Activated naive CD8-positive, alpha-beta T cell treated with anti-CD3 and anti-CD28 coated beads, Interleukin-2, amount 10 ng/mL, durations not matched to agents 7 days and 5 days (primary cell): Measurements from ENCODE around the gene MMS19. TPM values are rescaled to one million over a fixed set of nuclear protein-coding genes. Genes with fewer than 3 reads are reported as not detected.

ENCODE experiments used
- ATAC-seq: fragments of 150-1000 bp; cut with Tn5 transposase; one replicate; pipeline ENCODE4 v1.10.0; 2021; ENCODE audit warnings: low read depth, moderate library complexity
- POLR2A ChIA-PET: fragments of 350-600 bp; sonication (Branson Sonifier 250); formaldehyde crosslinking; loops from one replicate; lab custom pipeline; 2021; ENCODE audit warnings: antibody characterized with exemption; lab: Charles Lee
- DNase-seq: peaks from one replicate; pipeline ENCODE4 v3.0.0; 2021
- H3K27ac Mint-ChIP-seq: one replicate; pipeline ENCODE4 v1.8.0; 2022; ENCODE audit warnings: mild to moderate bottlenecking, mixed read lengths
- H3K27me3 Mint-ChIP-seq: one replicate; pipeline ENCODE4 v1.8.0; 2022; ENCODE audit warnings: mild to moderate bottlenecking, moderate library complexity, mixed read lengths
- H3K36me3 Mint-ChIP-seq: one replicate; pipeline ENCODE4 v1.8.0; 2021; ENCODE audit warnings: mild to moderate bottlenecking, mixed read lengths
- H3K4me1 Mint-ChIP-seq: one replicate; pipeline ENCODE4 v1.8.0; 2021; ENCODE audit warnings: mixed read lengths
- H3K4me3 Mint-ChIP-seq: one replicate; pipeline ENCODE4 v1.8.0; 2022; ENCODE audit warnings: mild to moderate bottlenecking, moderate library complexity, mixed read lengths
- H3K9me3 Mint-ChIP-seq: one replicate; pipeline ENCODE4 v1.8.0; 2021; ENCODE audit warnings: mixed read lengths
- total RNA-seq, 2 experiments: library from RNA; stranded (reverse); gene quantifications; one replicate each; pipeline ENCODE4 v1.2.3, GENCODE V29; 2021

MMS19 gene
- total RNA-seq, result 10 to 100 TPM; 87.9 to 89.7 TPM

GRCh38 chr10:97498076-97498840, at the start of gene MMS19:
Gene MMS19, minus strand, starts transcription at chr10:97498422. Its CDS starts 38 bp downstream, at chr10:97498384.
- POLR2A ChIA-PET, result interaction anchor here (0.5 to 2.0 kb wide), 3 partner anchors 10 to 163 kb away, joined by 3 to 5 read pairs (median 4); no protein-coding TSS in a partner anchor
- ATAC-seq (peak; percentile 91), DNase-seq (peak; percentile 100)
- Mint-ChIP-seq H3K27ac (peak within 1 kb of the TSS; percentile 98), H3K4me1 (peaks cover 38% of the 10 kb centered on the region), H3K27me3 (peaks cover 35% of the 10 kb centered on the region), H3K4me3 (peak within 1 kb of the TSS; percentile 94), H3K36me3 (peaks cover 4% of the 10 kb centered on the region), H3K9me3 (no peaks in the 10 kb centered on the region)

- Mint-ChIP-seq H3K27me3 (peaks cover 4% of the 10 kb centered on the region), H3K4me3 (no peak overlapping the region), H3K9me3 (no peaks in the 10 kb centered on the region), H3K36me3 (no peaks in the 10 kb centered on the region), H3K4me1 (peaks cover 8% of the 10 kb centered on the region), H3K27ac (no peak overlapping the region)
- POLR2A ChIA-PET, result no interaction called here
- DNase-seq, result no peak
- ATAC-seq, result no peak
These were observed 49.7 kb upstream of the MMS19 start for GRCh38 chr10:97547962-97548361.

- DNase-seq (no peak), ATAC-seq (no peak)
- H3K36me3 Mint-ChIP-seq, result no peaks in the 10 kb centered on the region
- H3K27me3 Mint-ChIP-seq, result peaks cover 4% of the 10 kb centered on the region
- H3K27ac Mint-ChIP-seq, result no peak overlapping the region
- no peaks in the 10 kb centered on the region for H3K9me3 Mint-ChIP-seq
- H3K4me1 Mint-ChIP-seq, result peaks cover 10% of the 10 kb centered on the region
- POLR2A ChIA-PET, result no interaction called here
- H3K4me3 Mint-ChIP-seq, result no peak overlapping the region
These were observed 49.0 kb upstream of the MMS19 start for GRCh38 chr10:97547271-97547600.

DNA sequence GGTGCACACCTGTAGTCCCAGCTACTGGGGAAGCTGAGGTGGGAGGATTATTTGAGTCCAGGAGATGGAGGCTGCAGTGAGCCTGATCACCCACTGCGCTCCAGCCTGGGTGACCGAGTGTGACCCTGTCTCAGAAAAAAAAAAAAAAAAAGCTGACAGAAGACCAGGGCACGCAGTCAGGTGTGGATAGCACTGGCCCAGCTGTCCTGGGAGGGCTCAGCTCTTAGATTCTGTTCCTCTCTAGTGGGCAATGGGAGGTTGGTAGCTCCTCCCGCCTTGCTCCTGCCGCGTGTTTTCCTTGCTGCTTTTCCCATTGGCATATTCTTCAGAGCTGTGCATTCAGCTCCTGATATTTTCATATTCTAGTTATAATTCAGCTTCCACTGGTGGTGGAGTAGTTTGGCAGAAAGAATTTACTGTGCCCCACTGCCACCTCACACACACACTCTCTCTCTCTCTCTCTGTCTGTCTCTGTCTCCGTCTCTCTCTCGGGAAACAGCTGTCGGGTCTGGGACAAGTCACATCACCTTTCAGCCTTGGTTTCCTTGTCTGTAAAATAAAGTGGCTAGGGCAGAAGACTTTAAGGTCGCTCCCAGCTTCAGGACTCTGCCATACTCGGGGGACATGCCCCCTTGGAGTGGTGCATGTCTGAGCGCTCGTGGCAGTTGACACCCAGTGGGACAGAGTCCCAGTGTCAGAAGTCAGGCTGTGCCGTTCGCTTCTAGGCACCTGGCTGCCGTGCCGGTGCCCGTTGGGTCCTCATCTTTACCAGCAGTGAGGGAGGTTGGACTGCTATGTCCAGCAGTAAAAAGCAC, 48.4 kb upstream of the MMS19 start:
- H3K36me3 Mint-ChIP-seq, result no peaks in the 10 kb centered on the region
- POLR2A ChIA-PET, result no interaction called here
- H3K9me3 Mint-ChIP-seq, result no peaks in the 10 kb centered on the region
- H3K27ac Mint-ChIP-seq, result no peak overlapping the region
- H3K4me3 Mint-ChIP-seq, result no peak overlapping the region
- DNase-seq (no peak), ATAC-seq (no peak)
- H3K27me3 Mint-ChIP-seq, result peaks cover 4% of the 10 kb centered on the region
- peaks cover 10% of the 10 kb centered on the region for H3K4me1 Mint-ChIP-seq

DNA sequence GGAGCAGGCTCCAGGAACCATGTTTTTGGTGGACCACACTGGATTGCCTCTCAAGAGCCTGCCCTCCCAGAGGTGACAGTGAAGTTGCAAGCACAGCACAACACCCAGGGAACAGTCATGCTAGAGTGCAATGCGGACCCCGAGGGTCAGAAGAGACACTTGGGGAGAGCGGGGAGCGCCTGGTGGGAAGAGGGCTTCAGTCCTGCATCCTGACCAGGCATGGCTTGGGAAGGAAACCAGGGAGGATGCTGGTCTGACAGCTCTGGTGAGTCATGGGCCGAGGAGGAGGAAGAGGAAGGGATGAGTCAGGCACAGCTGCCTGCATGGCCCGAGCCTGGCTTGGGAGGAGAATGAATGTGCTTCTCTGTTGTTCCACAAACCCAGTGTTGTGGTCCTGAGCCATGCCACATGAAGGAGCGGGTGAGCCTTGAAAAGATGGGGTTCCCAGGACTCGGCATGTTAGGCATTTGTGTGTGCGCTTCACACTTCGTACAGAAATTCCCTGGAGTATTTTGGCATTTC, 44.9 kb upstream of the MMS19 start:
- ATAC-seq (peak; percentile 53), DNase-seq (no peak)
- Mint-ChIP-seq H3K9me3 (no peaks in the 10 kb centered on the region), H3K27ac (no peak overlapping the region), H3K4me1 (peaks cover 10% of the 10 kb centered on the region), H3K36me3 (no peaks in the 10 kb centered on the region), H3K4me3 (no peak overlapping the region), H3K27me3 (peaks cover 4% of the 10 kb centered on the region)
- POLR2A ChIA-PET, result no interaction called here

DNA sequence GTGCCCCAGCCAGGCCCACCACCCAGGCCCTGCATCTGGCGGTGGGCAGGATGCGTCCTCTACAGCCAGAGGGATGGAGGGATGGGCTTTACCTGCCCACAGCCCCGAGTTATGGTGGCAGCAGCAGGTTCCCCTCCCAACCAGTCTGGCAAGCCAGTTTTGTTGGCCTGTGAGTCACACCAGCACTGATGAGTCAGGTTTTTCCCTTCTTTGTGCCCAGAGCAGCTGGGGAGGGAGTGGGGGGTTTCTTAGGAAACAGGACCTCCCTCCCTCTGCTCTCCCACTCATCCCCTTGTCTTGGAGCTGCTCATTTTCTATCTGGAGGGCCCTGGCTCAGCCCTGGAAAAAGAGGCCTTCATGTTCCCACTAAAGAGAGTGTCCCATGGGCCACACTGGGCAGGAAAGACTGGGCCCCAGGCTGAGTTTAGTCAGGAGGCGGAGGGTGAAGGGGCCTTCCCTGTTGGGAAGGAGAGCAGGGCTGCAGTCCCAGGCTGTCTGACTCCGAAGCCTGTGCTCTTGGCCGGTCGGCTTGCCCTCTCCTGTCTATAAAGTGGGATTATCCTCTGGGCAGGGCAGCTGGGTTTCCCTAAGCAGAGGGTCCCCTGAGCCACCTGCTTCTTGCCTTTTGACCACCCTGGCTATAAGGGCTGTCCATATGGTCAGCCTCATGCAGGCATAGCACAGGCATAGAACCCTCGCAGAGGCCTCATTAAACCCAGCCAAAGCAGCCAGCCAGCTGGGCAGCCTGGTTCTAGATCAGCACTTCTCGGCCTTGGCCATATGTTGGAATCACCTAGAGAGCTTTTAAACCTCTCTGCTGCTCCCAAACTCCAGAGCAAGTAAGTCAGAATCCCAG, 44.2 kb upstream of the MMS19 start:
- Mint-ChIP-seq H3K36me3 (no peaks in the 10 kb centered on the region), H3K4me3 (no peak overlapping the region), H3K9me3 (no peaks in the 10 kb centered on the region), H3K27me3 (peaks cover 4% of the 10 kb centered on the region), H3K4me1 (peaks cover 10% of the 10 kb centered on the region), H3K27ac (no peak overlapping the region)
- no peak for DNase-seq
- POLR2A ChIA-PET, result no interaction called here
- peak; percentile 27 for ATAC-seq

DNA sequence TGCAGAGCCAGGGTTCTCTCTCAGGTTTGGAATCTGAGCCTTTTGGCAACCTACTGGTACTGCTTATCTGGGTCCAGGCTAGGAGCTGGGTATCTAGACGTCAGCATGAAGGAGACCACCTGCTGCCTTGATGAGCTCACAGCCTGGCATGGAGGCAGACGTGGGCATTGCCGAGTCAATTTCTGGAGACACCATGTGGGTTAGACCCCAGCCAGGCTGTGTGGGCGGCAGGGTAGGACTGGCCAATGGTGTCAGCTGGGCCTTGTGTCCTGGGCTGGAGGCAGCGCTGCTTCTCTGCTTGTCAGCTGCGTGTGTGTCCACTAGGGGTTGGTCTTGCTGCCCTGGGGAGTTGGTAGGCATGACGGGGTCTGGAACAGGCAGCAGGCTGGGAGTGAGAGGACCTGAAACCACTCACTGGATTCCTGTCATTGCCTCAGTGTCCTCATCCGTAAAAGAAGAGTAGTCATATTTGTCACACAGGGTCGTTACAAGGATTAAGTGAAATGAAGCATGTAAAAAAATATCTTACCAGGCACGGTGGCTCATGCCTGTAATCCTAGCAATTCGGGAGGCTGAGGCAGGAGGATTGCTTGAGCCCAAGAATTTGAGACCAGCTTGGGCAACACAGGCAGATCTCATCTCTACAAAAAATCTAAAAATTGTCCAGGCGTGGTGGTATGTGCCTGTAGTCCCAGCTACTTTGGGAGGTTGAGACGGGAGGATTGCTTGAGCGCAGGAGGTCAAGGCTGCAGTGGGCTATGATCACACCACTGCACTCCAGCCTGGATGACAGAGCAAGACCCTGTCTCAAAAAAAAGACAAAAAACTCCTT, 42.7 kb upstream of the MMS19 start:
- Mint-ChIP-seq H3K27ac (no peak overlapping the region), H3K9me3 (no peaks in the 10 kb centered on the region), H3K36me3 (no peaks in the 10 kb centered on the region), H3K4me1 (peaks cover 10% of the 10 kb centered on the region), H3K4me3 (no peak overlapping the region), H3K27me3 (peaks cover 4% of the 10 kb centered on the region)
- POLR2A ChIA-PET, result no interaction called here
- DNase-seq (no peak), ATAC-seq (no peak)

GRCh38 chr10:97539523-97540200, 41.4 kb upstream of the MMS19 start:
- no peak overlapping the region for H3K4me3 Mint-ChIP-seq
- ATAC-seq (no peak), DNase-seq (no peak)
- no peaks in the 10 kb centered on the region for H3K36me3 Mint-ChIP-seq
- H3K27me3 Mint-ChIP-seq, result peaks cover 2% of the 10 kb centered on the region
- H3K4me1 Mint-ChIP-seq, result peaks cover 10% of the 10 kb centered on the region
- no peaks in the 10 kb centered on the region for H3K9me3 Mint-ChIP-seq
- POLR2A ChIA-PET, result no interaction called here
- H3K27ac Mint-ChIP-seq, result no peak overlapping the region

DNA sequence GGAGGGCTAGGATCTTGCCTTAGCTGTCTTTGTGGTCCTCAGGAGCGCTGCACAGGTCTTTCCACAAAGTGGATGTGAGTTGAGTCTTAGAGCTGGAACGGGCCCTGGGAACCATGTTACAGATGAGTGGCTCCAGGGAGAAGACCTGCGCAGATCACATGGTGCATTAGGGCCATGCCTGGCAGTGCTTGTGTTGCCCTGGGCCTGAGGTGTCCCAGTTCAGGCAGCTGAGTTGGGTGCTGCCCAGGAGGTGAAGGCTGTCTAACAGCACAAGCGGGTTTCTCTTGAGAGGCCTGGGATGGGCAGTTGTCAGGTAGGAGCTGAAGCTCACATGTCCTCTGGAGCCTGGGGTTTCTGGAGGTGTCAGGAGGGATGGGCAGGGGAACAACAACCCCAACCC, 40.6 kb upstream of the MMS19 start:
- Mint-ChIP-seq H3K4me1 (peaks cover 10% of the 10 kb centered on the region), H3K27ac (no peak overlapping the region), H3K36me3 (no peaks in the 10 kb centered on the region), H3K9me3 (no peaks in the 10 kb centered on the region), H3K4me3 (no peak overlapping the region), H3K27me3 (peaks cover 2% of the 10 kb centered on the region)
- DNase-seq (no peak), ATAC-seq (no peak)
- POLR2A ChIA-PET, result no interaction called here

GRCh38 chr10:97538411-97538810, 40.2 kb upstream of the MMS19 start:
- Mint-ChIP-seq H3K4me1 (peaks cover 6% of the 10 kb centered on the region), H3K27ac (no peak overlapping the region), H3K4me3 (no peak overlapping the region), H3K36me3 (no peaks in the 10 kb centered on the region), H3K27me3 (peaks cover 2% of the 10 kb centered on the region), H3K9me3 (no peaks in the 10 kb centered on the region)
- no peak for DNase-seq
- ATAC-seq, result no peak
- POLR2A ChIA-PET, result no interaction called here

- H3K27ac Mint-ChIP-seq, result no peak overlapping the region
- no peak overlapping the region for H3K4me3 Mint-ChIP-seq
- H3K36me3 Mint-ChIP-seq, result no peaks in the 10 kb centered on the region
- no peaks in the 10 kb centered on the region for H3K9me3 Mint-ChIP-seq
- POLR2A ChIA-PET, result interaction anchor here (0.5 kb wide), 1 partner anchor 184 kb away, joined by 3 read pairs; no protein-coding TSS in a partner anchor
- no peak for DNase-seq
- H3K27me3 Mint-ChIP-seq, result peaks cover 2% of the 10 kb centered on the region
- H3K4me1 Mint-ChIP-seq, result no peaks in the 10 kb centered on the region
- no peak for ATAC-seq
These were observed 39.1 kb upstream of the MMS19 start for GRCh38 chr10:97537186-97537869.
